GM15510 (cell line): ENCODE results near the gene SEPTIN8.

Experiments used
- POLR2A ChIP-seq: IDR thresholded peaks from 3 replicates; pipeline ENCODE4 v1.6.1; 2011; ENCODE audit warnings: borderline replicate concordance; ENCODE audit not compliant: insufficient read length; ENCODE audit errors: extremely low read depth

SEPTIN8 gene

DNA sequence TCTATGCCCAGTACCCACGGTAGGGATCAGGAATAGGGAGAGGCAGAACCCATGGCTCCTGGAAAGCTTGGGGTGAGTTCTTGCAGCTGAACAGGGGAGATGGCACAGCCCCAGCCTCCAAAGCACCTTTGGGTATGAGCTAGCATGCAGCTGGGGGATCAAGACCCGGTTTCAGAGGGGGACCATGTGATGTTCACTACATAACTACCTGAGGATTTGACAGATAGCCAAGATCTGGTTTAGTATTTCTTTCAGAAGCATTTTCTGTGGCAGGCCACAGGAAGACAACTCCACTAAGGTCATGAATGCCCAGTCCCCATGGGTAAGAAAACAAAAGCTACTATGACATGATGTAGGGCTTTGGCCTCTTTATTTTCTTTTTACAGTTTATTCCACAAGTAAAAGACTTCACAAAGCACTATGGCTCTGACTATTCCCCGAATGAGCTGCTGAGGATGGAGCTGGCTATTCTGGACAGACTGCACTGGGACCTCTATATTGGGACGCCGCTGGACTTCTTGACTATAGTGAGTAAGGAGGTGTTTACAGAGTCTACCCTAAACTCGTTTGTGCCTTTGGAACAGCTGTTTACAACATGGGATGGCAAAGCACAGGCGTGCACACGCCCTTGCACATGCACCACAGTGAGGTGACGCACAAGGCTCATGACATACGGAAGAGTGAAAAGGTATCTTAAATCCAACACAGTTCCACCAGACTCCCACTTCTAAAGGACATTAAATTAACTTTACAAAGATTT is 26.4 kb downstream of the SEPTIN8 start:
- TF ChIP-seq POLR2A, result no peak

DNA sequence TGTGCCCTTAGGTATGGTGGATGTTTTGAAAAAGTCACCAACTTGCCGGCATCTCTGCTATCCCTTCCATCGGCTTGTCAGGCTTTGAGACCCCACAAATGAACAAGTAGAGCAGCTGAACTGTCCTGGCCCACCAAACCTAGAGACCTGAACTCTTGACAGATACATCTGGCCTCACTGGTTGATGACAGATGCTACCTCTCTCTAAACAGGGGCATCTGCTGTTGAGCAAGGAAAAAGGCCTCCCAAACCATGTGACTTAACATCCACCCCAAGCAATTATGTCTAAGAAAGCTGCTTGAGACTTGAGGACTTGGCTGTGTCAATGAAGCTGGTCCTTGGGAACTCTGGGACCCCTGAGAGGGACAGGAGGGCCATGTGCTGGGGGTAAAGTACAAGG is 27.5 kb downstream of the SEPTIN8 start:
- no peak for TF ChIP-seq POLR2A

DNA sequence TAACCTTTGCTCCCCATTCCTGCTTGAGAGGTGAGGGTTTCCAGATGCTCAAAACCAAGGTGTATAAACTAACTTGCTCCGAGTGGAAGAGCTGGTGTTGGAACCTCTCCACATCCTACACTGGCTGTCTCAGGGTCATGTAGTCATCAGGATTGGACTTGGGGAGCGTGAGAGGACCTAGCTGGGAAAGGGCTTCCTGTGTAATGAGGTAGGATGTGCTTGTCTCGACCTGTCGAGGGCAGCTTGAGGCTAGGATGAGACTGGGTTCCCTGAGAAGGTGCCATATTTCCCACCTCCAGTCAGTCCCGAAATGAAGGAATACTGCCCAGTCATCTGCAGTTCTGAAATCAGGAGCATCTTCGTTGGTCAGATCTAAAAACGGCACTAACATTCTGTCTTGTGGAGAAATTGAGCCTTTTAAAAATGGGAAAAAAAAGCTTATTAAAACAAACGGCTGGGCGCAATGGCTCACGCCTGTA is 28.5 kb downstream of the SEPTIN8 start:
- no peak for TF ChIP-seq POLR2A

DNA sequence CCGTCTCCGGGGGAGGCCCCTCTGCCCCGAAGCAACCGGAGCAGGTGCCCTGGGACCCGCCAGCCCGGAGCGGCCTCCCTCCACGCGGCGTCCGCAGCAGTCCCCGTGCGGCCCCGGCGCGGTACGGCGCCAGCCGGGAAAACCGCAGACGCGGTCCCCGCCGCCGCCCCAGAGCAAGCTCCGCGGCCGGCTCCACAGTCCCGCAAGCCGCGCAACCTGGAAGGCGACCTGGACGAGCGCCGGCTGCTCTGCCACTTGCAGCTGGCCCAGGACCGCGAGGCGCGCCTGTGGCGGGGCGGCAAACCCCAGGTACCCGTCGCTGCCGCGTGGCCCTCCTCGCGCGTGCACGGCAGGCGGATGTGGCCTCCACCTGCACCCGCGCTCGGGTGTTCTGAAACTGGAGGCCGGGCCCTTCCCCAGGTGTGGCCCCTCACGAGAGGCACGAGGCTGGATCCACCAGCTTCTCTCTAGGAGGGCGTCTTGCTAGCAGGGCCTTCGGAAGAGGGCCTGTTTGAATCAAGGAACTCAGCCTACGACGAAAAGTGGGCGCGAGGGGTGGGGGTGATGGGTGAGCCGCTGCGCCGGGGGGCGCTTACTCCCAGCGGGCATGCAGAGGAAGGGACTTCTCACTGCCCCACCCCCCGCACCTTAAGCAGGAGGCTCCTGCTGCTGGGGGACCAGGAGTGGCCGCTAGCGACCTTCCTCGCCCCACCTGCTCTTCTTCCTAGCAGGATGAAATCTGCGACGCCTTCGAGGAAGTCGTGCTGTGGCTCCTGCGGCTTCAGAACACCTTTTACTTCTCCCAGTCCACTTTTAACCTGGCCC is 29.2 kb downstream of the SEPTIN8 start:
- TF ChIP-seq POLR2A, result no peak

DNA sequence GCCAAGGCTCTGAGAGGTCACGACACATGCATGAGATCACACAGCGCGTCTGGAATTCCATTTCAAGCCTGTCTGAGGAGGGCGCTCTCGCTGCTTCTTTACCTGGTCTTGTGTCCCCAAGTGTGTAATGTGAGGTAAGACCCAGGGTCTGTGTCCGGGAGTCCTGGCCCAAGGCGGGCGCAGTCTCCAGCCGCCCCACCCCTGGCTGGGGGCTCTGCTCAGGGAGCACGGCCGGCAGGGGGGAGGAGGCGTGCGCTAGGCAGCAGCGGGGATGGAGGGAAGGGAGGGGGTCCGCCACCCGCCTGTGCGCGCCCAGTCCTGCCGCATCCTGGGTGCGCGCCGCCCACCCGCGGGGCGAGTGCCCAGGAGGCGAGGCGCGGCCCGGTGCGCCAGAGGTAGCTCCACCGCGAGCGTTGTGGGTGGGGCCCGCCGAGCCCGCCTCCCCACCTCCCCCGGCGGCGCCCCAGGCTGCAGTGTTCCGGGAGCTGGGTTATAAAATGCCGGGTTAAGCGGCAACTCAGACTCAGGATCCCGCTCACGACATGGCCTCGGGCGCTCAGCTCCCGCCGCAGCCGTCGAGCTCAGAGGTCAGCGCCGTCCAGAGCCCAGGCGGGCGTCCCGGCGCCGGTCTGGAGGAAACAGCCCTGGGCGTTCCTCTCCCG is 30.0 kb downstream of the SEPTIN8 start, which contains the start of gene CCNI2:
TSS of gene CCNI2 (plus strand) at position 473 of the 662 bp plus-strand sequence. CDS start at position 543, 70 bp downstream.
- peak; percentile 31 for TF ChIP-seq POLR2A

DNA sequence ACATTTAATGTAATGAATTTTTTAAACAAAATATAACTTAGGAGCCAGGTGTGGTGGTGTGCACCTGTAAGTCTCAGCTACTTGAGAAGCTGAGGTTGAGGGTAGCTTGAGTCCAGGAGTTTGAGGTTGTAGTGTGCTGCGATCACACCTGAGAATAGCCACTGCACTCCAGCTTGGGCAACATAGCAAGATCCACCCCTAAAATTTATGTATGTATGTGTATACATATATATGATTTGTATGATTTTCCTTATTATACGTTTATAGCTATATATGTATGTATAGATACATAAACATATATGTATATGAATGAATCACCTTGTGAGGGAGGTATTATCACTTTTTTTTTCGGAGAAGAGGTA is 30.5 kb downstream of the SEPTIN8 start:
- no peak for TF ChIP-seq POLR2A

DNA sequence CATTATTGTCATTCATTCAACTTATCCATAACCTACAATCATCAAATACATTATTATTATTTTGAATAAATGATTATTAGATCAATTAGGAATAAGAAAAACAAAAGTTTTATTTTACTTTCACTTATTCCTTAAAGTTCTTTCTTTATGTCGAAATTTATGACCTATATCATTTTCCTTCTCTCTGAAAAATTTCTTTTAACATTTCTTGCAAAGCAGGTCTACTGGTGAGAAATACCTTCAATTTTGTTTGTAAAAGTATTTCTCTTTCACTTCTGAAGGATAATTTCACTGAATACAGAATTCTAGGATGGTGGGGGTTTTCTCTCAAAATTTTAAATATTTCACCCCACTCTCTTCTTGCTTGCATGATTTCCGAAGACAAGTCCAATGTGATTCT is 32.4 kb downstream of the SEPTIN8 start:
- TF ChIP-seq POLR2A, result no peak

DNA sequence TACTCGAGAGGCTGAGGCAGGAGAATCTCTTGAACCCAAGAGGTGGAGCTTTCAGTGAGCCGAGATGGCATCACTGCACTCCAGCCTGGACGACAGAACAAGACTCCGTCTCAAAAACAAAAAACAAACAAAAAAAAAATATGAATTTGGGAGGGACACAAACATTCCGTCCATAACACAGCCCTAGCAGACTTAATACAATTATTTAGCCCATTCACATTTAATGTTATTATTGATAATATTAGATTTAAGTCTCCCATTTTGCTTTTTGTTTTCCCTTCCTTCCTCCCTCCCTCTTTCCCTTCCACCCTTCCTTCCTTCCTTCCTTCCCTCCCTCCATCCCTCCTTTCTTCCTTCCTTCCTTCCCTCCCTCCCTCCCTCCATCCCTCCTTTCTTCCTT is 34.4 kb downstream of the SEPTIN8 start:
- no peak for TF ChIP-seq POLR2A

DNA sequence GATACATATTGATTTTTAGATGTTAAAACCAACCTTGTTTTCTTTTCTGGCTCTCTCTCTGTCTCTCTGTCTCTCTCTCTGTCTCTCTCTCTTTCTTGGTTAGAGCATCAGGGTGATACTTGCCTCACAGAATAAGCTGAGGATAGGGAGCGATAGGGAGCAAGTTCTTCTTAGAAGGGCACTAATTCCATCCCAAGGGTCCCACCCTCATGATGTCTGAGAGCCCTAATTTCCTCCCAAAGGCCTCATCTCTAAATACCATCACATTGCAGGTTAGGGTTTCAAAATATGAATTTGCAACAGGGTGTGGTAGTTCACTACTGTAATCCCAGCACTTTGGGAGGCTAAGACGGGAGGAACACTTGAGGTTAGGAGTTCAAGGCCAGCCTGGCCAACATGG is 34.9 kb downstream of the SEPTIN8 start:
- TF ChIP-seq POLR2A, result no peak

DNA sequence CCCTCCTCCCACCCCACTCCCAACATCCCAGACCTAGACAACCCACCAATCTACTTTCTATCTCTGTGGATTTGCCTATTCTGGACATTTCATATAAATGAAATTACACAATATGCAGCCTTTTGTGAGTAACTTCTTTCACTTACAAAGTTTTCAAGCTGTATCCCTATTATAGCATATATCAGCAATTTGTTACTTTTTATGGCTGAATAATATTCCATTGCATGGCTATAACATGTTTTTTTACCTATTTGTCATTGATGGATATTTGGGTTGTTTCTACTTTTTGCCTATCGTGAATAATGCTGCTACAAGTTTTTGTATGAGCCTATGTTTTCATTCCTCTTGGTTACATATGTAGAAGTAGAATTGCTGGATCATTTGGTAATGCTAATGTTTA is 37.8 kb downstream of the SEPTIN8 start:
- no peak for TF ChIP-seq POLR2A

DNA sequence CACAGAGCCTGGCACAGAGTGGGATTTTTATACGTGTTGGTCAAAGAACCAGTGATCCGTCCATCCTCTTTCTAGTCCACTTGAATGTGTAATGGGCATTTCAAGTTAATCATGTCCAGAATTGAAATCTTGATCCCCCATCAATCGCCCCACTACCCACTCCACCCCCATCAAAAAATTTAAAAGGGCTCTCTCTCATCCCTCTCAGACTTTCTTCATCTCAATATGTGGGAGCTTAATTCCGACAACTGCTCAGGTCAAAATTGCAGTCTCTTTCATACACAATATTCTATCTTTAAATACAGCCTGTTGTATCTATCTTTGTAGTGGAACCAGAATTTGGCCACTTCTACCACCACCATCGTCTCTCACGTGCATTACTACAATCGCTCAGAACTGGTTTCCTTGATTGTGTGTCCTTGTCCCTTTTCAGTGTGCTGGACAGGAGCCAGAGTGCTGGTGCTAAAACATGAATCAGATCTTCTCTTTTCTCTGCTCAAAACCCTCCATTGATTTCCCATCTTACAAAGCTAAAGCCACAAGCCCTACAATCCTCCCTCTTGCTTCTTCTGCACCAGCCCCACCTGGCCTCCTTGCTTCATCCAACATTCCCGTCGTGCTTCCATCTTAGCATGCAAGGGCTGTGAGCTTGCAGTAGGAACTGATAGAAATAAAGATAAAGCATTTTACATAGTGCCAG is 38.9 kb downstream of the SEPTIN8 start:
- no peak for TF ChIP-seq POLR2A

DNA sequence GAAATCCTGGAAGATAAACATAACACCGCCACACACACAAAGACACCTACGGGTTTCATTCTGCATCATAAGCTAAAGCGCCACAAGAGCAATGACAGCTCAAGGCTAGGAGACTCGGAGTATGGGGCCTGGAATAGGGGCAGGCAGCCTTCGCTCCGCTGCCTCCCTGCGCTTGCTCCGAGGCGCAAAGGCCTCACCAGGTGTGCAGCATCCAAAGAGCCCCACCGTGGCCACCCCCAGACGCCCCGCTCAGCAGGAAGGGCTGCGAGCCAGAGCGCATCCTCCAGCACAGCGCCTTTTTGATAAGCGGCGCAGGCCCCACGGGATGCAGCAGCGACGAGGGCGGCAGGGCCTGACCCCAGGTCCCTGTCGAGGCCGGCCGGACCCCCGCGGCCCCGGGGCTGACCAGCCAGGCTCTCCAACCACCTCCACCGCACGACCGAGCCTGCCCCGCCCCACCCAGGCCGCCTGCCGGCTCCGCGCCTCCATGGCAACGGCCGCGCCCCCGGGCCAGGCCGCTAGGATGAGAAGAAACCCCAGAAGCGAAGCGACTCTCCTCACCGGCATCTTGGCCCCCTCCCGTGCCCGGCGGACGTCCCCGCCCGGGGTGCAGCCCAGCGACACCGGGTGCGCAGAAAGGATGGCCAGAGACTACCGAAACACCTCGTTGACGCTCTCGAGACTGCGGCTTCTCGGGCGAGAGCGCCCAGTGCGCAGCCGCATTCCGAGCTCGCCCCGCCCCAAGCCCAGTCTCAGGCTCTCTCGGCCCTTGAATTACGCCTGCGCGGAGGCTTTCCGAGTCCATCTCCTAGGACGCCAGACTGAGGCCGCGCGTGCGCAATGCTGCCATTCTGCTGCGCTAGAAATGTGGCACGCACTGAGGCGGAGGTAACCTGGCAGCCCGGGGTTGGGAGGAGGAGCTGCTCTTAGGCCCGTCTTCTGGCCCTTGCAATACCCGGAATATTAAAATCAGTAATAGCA is 39.9 kb downstream of the SEPTIN8 start, which contains the start of gene KIF3A:
TSS of gene KIF3A (minus strand) at position 694 of the 981 bp plus-strand sequence. CDS start at position 567, 127 bp downstream.
- TF ChIP-seq POLR2A, result peak; percentile 76

DNA sequence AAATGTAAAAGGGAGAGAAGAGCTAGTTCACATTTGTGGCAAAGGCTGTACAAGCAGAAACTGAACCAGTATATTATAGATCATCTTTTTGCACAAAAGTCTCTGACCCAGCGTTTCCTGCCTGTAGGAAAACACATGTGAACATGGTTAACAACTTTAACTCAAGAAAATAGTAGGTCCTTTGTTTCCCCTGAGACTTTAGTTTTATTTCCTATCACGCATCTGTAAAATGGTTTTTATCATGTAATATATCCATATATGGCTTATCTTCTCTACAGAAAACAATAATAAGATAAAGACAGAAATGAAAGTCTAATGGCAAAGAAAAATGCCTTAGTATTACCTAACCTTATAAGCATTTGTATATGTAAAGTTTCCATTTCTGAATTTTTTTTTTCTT is 42.4 kb downstream of the SEPTIN8 start:
- TF ChIP-seq POLR2A, result no peak
